Activated CD8-positive, alpha-beta memory T cell treated with anti-CD3 and anti-CD28 coated beads for 1 hour (primary cell): Measurements from ENCODE around the gene ADAMTS17.

Experiments
- DNase-seq, 2 donors: peaks; one replicate each; pipeline ENCODE4 v3.0.0-alpha.2; 2020; ENCODE audit warnings: low read depth in 1 of 2; ENCODE audit errors: extremely low read depth in 1 of 2

The ADAMTS17 gene

DNA sequence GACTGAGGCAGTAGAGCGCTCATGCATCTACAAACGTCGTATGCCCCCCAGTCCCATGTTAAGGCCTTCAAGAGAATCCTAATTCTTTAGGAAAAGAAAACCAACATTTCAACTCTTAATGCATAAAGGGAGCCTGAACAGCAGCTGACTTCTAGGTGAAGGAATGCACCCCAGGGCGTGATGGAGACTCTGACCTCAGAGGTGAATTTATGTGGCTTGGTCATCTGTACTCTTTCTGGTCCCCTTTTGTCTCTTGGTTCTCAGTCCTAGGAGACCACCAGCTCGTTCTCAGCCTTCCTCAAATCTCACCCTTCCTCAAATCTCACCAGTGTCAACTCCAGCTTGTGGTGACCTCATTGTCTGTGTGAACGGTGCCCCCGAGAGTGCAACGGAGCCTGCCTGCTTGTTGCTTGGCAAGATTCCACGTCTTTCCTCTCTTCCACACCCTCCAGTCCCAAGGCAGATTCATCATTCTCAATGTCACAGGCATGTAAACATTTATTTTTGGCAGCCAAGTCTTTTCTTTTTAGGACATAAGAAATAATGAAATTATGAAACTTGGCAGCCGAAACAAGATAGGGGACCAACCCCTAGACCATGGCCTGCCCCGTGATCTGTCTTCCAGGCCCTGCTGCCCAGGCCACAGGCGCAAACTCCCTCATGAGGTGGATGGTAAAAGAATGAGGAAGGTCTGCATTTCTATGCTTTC is 166.2 kb downstream of the ADAMTS17 start:
- DNase-seq, result no peak

- DNase-seq, result no peak
Measured at GRCh38 chr15:100174904-100175275, 166.9 kb downstream of the ADAMTS17 start.

GRCh38 chr15:100174159-100174903 is 167.4 kb downstream of the ADAMTS17 start:
- no peak for DNase-seq

DNA sequence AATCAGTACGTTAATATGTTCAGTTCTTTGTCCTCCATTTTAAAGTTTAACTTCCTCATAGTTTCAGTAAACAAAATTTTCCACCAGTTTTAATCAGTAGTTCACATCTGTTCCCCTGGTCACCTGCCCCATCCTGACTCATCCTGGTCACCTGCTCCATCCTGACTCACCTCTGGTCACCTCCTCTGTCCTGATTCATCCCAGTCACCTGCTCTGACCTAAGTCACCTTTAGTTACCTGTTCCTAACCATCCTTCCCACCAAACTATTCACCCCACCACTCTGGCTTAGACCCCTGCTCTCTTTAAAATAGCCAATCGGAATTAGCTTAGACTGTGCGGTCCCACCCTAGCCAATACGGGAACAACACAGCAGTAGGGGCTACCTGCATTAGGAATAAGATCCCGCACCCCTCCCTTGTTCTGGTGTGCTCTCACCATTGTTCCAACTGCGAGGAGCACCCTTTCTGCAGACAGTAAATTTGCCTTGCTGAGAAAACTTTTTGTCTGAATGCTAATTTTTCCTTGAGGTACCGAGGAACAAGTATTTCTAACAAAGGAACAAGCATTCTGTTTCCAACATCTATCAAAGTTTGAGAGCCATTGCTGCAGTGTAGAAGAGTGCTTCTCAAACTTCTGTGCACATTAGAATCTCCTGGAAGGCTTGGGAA is 169.3 kb downstream of the ADAMTS17 start:
- no peak for DNase-seq

DNA sequence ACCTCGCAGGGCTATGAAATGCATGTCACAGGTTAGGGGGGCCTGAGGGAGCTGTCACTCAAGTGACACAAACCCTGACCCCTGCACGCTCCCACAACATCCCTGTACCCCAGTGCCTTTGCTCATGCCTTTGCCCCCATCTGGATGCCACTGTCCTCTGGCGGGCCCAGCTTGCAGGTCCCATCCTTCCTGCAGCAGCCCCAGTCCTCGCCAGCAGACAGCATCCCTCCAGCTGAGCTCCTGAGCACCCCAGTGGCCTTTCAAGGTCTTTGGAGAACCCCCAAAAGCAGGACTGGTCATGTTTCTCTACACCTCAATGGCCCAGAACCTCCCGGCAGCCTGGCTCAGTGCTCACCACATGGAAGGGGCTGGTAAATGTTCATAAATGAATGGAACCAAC is 170.4 kb downstream of the ADAMTS17 start:
- DNase-seq, result no peak

- DNase-seq, result no peak
Measured at GRCh38 chr15:100170291-100171210, 171.2 kb downstream of the ADAMTS17 start.

- DNase-seq, result no peak
Measured at GRCh38 chr15:100169615-100170290, 172.0 kb downstream of the ADAMTS17 start.

DNA sequence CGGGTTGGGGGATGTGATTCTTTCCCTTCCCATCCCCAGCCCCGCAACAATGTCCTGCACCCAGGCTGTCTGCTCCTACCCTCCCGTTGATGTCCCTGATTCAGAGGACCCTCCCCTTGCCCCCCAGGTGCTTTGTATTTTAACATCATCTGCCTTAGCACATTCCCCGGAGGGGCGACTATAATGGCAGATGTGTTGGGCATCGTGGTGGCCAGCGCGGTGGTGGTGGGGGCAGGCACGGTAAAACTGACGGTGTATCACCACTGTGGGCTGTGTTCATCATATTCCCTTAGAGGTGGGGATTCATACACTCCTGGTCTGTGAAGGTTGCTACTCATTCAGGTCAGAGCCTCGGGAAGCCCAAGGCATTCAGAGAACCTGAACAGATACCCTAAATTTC is 173.0 kb downstream of the ADAMTS17 start:
- no peak for DNase-seq

GRCh38 chr15:100167884-100168375 is 173.8 kb downstream of the ADAMTS17 start:
- no peak for DNase-seq

DNA sequence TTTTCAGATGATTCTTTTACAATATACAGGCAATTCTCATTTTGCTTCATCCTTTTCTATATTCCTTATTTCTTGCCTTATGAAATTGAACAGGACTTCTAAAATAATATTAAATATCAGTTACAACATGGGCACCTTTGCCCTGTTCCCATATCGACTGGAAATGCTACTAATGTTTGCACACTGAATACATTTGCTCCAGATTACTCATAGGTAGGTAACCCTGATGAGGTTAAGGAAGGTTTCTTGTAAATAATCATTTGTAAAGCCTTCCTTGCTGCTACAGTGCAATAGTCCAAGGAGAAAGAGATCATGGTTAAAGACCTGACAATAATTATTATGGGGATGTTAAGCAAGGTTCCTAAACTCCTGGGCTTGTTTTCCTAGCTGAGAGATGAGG is 175.5 kb downstream of the ADAMTS17 start:
- DNase-seq, result no peak

DNA sequence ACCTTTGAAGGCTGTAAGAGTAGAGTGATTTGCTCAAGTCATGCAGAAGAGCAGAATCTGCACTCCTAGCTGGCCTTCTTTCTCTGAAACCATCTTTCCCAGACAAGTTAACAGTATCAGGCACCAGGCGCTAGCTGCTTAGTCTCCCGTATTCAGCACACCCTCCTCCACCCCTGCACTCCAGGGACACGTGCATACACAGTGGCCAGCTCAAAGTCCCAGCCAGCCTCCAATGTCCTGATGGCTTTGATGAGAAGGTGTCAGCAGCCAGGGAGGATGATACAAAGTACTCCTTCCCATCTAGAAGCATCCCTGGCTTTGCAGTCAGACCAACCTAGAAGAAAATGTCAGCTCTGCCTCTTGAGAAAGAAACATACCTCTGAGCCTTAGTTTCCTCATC is 177.8 kb downstream of the ADAMTS17 start:
- DNase-seq, result no peak

DNA sequence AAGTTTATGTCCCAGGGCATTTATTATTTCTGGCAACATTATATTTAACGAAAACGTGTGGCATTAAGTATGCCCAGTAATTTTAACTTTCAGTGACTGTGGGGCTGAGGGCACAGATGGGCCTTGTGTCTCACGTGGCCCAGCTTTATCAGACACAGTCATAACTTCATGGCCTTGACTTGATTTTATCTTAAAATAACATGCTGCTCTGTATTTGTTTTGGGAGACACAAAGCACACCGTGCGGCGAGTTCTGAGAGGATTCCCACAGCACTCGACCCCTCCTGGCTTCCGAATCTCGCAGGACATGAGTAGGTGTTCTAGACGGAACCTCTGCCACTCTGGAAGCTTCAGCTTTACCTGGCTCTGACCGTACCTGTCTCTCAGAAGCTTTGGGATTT is 180.8 kb downstream of the ADAMTS17 start:
- no peak for DNase-seq

DNA sequence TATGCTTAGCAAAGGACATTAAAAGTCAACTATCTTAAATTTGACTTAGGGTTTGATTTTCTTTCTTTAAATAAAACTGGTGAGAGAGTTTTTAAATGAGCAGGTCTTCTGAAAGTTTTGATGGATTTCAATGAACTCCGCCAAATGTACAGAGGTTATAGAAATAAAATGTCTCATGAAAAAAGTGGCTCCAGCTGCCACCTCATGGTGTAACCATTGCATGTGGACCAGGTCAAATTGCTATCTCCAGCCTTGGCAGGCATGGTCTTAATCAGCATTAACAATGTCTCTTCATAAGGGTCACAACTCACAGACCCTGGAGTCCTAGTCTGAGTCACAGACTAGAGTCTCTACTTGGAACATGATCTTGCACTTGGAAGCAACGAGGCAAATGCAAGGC is 182.3 kb downstream of the ADAMTS17 start:
- no peak for DNase-seq

GRCh38 chr15:100158356-100158755 is 183.4 kb downstream of the ADAMTS17 start:
- no peak for DNase-seq

DNA sequence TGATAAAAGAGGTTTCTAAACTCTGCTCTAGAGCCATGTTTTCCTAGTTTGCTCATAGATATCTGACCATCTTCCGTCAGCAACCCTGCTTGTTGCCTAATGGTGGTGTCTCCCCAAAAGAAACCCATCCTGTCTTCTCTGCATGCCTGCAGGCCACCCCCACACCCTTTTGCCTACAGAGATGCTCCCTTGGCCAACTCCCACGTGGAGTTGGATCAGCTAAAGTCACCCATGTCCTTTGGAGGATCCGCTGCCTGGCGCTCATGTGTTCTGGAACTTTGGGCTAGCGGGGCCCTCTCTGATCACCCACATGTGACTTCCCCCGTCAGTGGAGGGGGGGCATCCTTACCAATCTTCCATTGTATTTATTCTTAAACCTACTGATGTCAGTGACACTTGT is 185.6 kb downstream of the ADAMTS17 start:
- no peak for DNase-seq

- no peak for DNase-seq
Measured at GRCh38 chr15:100154338-100154737, 187.4 kb downstream of the ADAMTS17 start.

DNA sequence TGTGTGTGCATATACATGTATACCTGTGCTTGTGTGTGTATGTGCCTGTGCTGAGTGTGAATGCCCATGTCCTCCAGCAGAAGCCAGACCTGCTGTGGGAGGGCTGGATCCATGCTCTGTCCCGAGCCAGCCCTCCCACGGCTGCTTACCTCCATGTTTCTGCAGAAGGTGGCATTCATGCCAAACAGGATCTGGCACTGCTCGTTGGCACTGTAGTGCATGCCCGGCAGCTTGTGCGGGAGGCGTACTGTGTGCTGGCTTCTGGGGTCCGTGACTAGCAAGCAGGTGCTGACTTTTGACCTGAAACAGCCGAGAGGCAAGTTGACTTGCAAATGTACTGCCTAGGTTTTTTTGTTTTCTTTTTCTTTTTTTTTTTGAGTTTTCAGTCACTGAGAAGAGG is 189.3 kb downstream of the ADAMTS17 start:
- no peak for DNase-seq

- DNase-seq, result no peak
Measured at GRCh38 chr15:100150906-100151305, 190.9 kb downstream of the ADAMTS17 start.

- no peak for DNase-seq
Measured at GRCh38 chr15:100147828-100148227, 193.9 kb downstream of the ADAMTS17 start.

DNA sequence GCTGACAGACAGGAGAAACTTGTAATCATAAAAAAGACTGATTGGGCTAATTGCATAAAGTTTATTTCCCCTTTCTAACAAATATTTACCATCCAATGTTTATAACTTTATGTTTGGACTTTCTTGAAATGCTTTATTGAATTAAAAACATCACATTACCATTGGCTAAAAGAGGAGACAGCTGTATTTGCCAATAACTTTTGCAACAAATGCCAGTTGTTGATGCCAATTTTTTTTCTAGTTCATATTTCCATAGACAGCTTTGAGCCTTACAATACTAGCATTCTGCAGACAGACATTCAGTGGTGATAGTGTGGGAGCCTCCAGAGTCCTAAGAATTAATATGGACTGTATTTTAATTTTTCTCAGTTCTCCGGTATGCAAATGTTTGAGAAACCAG is 198.4 kb downstream of the ADAMTS17 start:
- DNase-seq, result no peak
